GM18507 (cell line): ENCODE data around the gene TEX14.

ENCODE experiments used
- DNase-seq: peaks from one replicate; pipeline ENCODE4 v3.0.0; 2011; ENCODE audit warnings: low read depth; ENCODE audit not compliant: insufficient read length; ENCODE audit errors: extremely low spot score
- FAIRE-seq: peaks from 2 replicates; lab custom pipeline; 2011; peaks lifted over from hg19 to GRCh38; lab: Jason Lieb, UNC

Gene TEX14

GRCh38 chr17:58691701-58692238, at the start of gene TEX14:
TEX14 (minus strand) TSS chr17:58692045; CDS start chr17:58652001, 40,044 bp downstream.
- no peak for DNase-seq
- FAIRE-seq, result no peak

GRCh38 chr17:58741121-58741625, 49.3 kb upstream of the TEX14 start:
- no peak for FAIRE-seq

GRCh38 chr17:58734811-58735210, 43.0 kb upstream of the TEX14 start:
- DNase-seq, result no peak
- no peak for FAIRE-seq

More at GRCh38 chr17:58741121-58741625, 49.3 kb upstream of the TEX14 start:
- DNase-seq, result no peak

GRCh38 chr17:58734040-58734439, 42.2 kb upstream of the TEX14 start:
- FAIRE-seq (no peak), DNase-seq (no peak)

- FAIRE-seq, result no peak
- no peak for DNase-seq
Measured at GRCh38 chr17:58730937-58731336, 39.1 kb upstream of the TEX14 start.

- FAIRE-seq, result no peak
- no peak for DNase-seq
Measured at GRCh38 chr17:58728798-58729197, 37.0 kb upstream of the TEX14 start.

GRCh38 chr17:58722696-58723095, 30.9 kb upstream of the TEX14 start:
- FAIRE-seq (no peak), DNase-seq (no peak)

- FAIRE-seq (no peak), DNase-seq (no peak)
Measured at GRCh38 chr17:58722274-58722673, 30.4 kb upstream of the TEX14 start.

GRCh38 chr17:58710948-58711552, 19.2 kb upstream of the TEX14 start:
- DNase-seq (no peak), FAIRE-seq (peak; percentile 65)

GRCh38 chr17:58706351-58707140, 14.7 kb upstream of the TEX14 start:
- DNase-seq, result no peak
- FAIRE-seq, result peak; percentile 66

- DNase-seq, result no peak
Measured at GRCh38 chr17:58703916-58704286, 12.1 kb upstream of the TEX14 start.

GRCh38 chr17:58703137-58703915, 11.5 kb upstream of the TEX14 start:
- FAIRE-seq (no peak), DNase-seq (no peak)

More at GRCh38 chr17:58703916-58704286, 12.1 kb upstream of the TEX14 start:
- FAIRE-seq, result no peak

- no peak for FAIRE-seq
- no peak for DNase-seq
Measured at GRCh38 chr17:58702708-58703107, 10.9 kb upstream of the TEX14 start.

GRCh38 chr17:58702045-58702476, 10.2 kb upstream of the TEX14 start:
- FAIRE-seq (peak; percentile 75), DNase-seq (no peak)

- DNase-seq (no peak), FAIRE-seq (no peak)
Measured at GRCh38 chr17:58699771-58700170, 7.9 kb upstream of the TEX14 start.

- no peak for DNase-seq
- no peak for FAIRE-seq
Measured at GRCh38 chr17:58694826-58695225, 3.0 kb upstream of the TEX14 start.

- DNase-seq (no peak), FAIRE-seq (no peak)
Measured at GRCh38 chr17:58694302-58694701, 2.5 kb upstream of the TEX14 start.

GRCh38 chr17:58693751-58694150, 1.9 kb upstream of the TEX14 start:
- DNase-seq (no peak), FAIRE-seq (no peak)

- DNase-seq (no peak), FAIRE-seq (peak; percentile 35)
Measured at GRCh38 chr17:58693208-58693607, 1.4 kb upstream of the TEX14 start.
